Tibial artery (tissue), 4 donors: ENCODE measurements around the gene THY1.

Experiments
- DNase-seq, 2 donors: peaks; one replicate each; pipeline ENCODE4 v3.0.0-alpha.2; 2019
- H3K27ac ChIP-seq, 2 donors: fragments of 200-600 bp; sonication (generic) in 1 of 2; 1 replicate in 1 of 2; 2 replicates in 1 of 2; pipeline ENCODE4 v1.5.1; 2018 to 2019; ENCODE audit warnings: mild to moderate bottlenecking in 1 of 2
- H3K27me3 ChIP-seq, 2 donors: fragments of 200-600 bp; sonication (generic) in 1 of 2; one replicate each; pipeline versions ENCODE4 v1.5.1 to v1.6.0; 2016 to 2019
- H3K36me3 ChIP-seq, 3 donors: fragments of 200-600 bp; sonication (generic) in 2 of 3; one replicate each; pipeline ENCODE4 v1.5.1; 2016 to 2019; ENCODE audit warnings: mild to moderate bottlenecking in 2 of 3
- H3K4me1 ChIP-seq, 4 donors: fragments of 200-600 bp; sonication (generic) in 2 of 4; 1 replicate in 3 of 4; 2 replicates in 1 of 4; pipeline ENCODE4 v1.5.1; 2016 to 2019
- H3K4me3 ChIP-seq, 2 donors: fragments of 200-600 bp; sonication (generic) in 1 of 2; 1 replicate in 1 of 2; 2 replicates in 1 of 2; pipeline ENCODE4 v1.5.1; 2018 to 2019; ENCODE audit warnings: mild to moderate bottlenecking in 2 of 2
- H3K9me3 ChIP-seq, 3 donors: fragments of 200-600 bp; sonication (generic) in 1 of 3; one replicate each; pipeline ENCODE4 v1.5.1; 2016 to 2019
- CTCF ChIP-seq, 2 experiments: fragments of 200-600 bp in 1 of 2; fragments of 450-650 bp in 1 of 2; IDR thresholded peaks; one replicate each; pipeline ENCODE4 v1.5.1; 2017 to 2019; ENCODE audit warnings: antibody characterized with exemption in 2 of 2, mild to moderate bottlenecking in 1 of 2, moderate library complexity in 1 of 2
- intact Hi-C: fragments of 100-400 bp; cut with DNase I; formaldehyde crosslinking; loops from one replicate; pipeline ENCODE4 v1.15.0; 2023; ENCODE audit warnings: low total_unique reads

Gene THY1

GRCh38 chr11:119400860-119401259 is 22.1 kb downstream of the THY1 start:
- H3K27me3 ChIP-seq, result no peaks in the 10 kb centered on the region
- no peaks in the 10 kb centered on the region for H3K4me1 ChIP-seq
- H3K27ac ChIP-seq, result no peak overlapping the region
- H3K9me3 ChIP-seq, result peaks cover 5 to 24% (median 6%) of the 10 kb centered on the region in 3 donors
- H3K36me3 ChIP-seq, result no peaks in the 10 kb centered on the region
- H3K4me3 ChIP-seq, result no peak overlapping the region
- intact Hi-C loops, result no loop called here
- TF ChIP-seq CTCF (IDR thresholded peaks at IDR 0.05), result no peak
- no peak for DNase-seq

- Histone ChIP-seq H3K4me1 (no peaks in the 10 kb centered on the region), H3K36me3 (no peaks in the 10 kb centered on the region), H3K9me3 (peaks cover 5 to 24% (median 6%) of the 10 kb centered on the region in 3 donors), H3K27ac (no peak overlapping the region), H3K27me3 (no peaks in the 10 kb centered on the region), H3K4me3 (no peak overlapping the region)
- intact Hi-C loops, result no loop called here
- no peak for TF ChIP-seq CTCF (IDR thresholded peaks at IDR 0.05)
- no peak for DNase-seq
Observed at GRCh38 chr11:119397740-119398139, 25.2 kb downstream of the THY1 start.

- intact Hi-C loops, result no loop called here
- peaks cover 5 to 24% (median 6%) of the 10 kb centered on the region in 3 donors for H3K9me3 ChIP-seq
- no peaks in the 10 kb centered on the region for H3K27me3 ChIP-seq
- no peaks in the 10 kb centered on the region for H3K36me3 ChIP-seq
- no peaks in the 10 kb centered on the region for H3K4me1 ChIP-seq
- H3K4me3 ChIP-seq, result no peak overlapping the region
- TF ChIP-seq CTCF (IDR thresholded peaks at IDR 0.05), result no peak
- DNase-seq, result no peak
- no peak overlapping the region for H3K27ac ChIP-seq
Observed at GRCh38 chr11:119396835-119397234, 26.1 kb downstream of the THY1 start.

- Histone ChIP-seq H3K27me3 (no peaks in the 10 kb centered on the region), H3K27ac (no peak overlapping the region), H3K36me3 (no peaks in the 10 kb centered on the region), H3K4me1 (no peaks in the 10 kb centered on the region), H3K9me3 (no peaks in the 10 kb centered on the region), H3K4me3 (no peak overlapping the region)
- TF ChIP-seq CTCF (IDR thresholded peaks at IDR 0.05), result no peak
- intact Hi-C loops, result no loop called here
- DNase-seq, result no peak
Observed at GRCh38 chr11:119391275-119391674, 31.7 kb downstream of the THY1 start.

- Histone ChIP-seq H3K4me1 (no peaks in the 10 kb centered on the region), H3K36me3 (no peaks in the 10 kb centered on the region), H3K9me3 (no peaks in the 10 kb centered on the region), H3K27ac (no peak overlapping the region), H3K27me3 (no peaks in the 10 kb centered on the region), H3K4me3 (no peak overlapping the region)
- intact Hi-C loops, result no loop called here
- TF ChIP-seq CTCF (IDR thresholded peaks at IDR 0.05), result no peak
- DNase-seq, result no peak
Observed at GRCh38 chr11:119389611-119390254, 33.2 kb downstream of the THY1 start.

- H3K36me3 ChIP-seq, result no peaks in the 10 kb centered on the region
- intact Hi-C loops, result no loop called here
- no peak for TF ChIP-seq CTCF (IDR thresholded peaks at IDR 0.05)
- H3K27ac ChIP-seq, result no peak overlapping the region
- H3K4me3 ChIP-seq, result no peak overlapping the region
- H3K27me3 ChIP-seq, result no peaks in the 10 kb centered on the region
- no peaks in the 10 kb centered on the region for H3K4me1 ChIP-seq
- no peak for DNase-seq
- H3K9me3 ChIP-seq, result no peaks in the 10 kb centered on the region
Observed at GRCh38 chr11:119388103-119388502, 34.9 kb downstream of the THY1 start.
